ENCODE data around the gene LCLAT1.
"Not testable (repeated sequence)": the region's sequence is repeated elsewhere in the genome, so short reads cannot be mapped to it uniquely, and the experiment has no call there.

The LCLAT1 gene

GRCh38 chr2:30492185-30492584 is 45.1 kb downstream of the LCLAT1 start:
- FAIRE-seq = no peak

- FAIRE-seq = no peak
These were observed 45.6 kb downstream of the LCLAT1 start for GRCh38 chr2:30492619-30493018.

GRCh38 chr2:30493440-30493839 is 46.4 kb downstream of the LCLAT1 start:
- FAIRE-seq = no peak

GRCh38 chr2:30495896-30496295 is 48.9 kb downstream of the LCLAT1 start:
- not testable (repeated sequence) for FAIRE-seq

DNA sequence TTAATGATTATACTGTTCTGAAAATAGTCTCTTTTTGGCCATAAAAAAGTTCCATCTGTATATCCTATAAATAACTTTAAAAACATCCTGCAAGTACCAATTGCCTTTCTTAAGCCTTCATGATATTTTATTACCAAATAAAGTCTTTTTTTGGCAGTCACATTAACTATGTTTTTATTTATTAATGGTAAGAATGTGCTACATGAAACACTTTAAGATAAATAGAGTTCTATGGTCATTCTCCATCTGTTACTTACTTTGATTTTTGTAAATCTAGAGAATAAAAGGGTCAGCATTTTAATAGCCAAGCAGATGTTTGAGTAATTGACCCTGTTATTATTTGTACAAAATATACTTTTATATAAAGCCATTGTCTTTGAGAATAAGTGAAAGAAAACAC is 52.6 kb downstream of the LCLAT1 start:
- no peak for FAIRE-seq

DNA sequence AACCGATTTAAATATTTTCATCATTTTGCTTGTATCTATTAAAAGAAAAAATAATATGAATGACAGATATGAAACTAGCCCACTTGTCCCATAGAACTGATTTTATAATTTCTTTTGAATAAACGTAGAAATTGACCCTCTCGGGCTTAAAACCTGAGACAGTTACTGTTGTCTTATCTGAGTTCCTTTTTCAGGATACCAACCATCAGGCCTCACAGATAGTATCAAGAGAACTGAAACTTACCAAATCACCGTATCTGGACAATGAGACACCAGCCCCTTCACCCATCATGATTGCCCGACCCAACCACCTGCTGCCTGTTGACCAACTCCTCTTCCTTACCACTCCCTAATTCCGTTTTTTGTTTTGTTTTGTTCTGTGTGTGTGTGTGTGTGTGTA is 53.7 kb downstream of the LCLAT1 start:
- no peak for FAIRE-seq

DNA sequence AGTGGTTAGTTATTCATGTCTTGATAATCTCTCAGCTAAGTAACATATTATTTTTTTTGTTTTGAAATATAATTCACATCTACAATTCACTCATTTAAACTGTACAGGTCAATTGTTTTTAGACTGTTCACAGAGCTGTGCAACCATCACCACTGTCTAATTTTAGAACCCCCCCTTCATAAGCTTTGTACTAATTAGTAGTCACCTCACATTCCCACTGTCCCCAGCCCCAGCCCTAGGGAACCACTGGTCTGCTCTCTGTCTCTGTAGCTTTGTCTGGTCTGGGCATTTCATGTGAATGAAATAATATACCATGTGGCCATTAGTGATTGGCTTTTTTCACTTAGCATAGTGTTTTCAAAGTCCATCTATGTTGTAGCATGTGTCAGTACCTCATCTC is 55.3 kb downstream of the LCLAT1 start:
- FAIRE-seq = no peak

- FAIRE-seq = no peak
These were observed 56.1 kb downstream of the LCLAT1 start for GRCh38 chr2:30503007-30503694.

DNA sequence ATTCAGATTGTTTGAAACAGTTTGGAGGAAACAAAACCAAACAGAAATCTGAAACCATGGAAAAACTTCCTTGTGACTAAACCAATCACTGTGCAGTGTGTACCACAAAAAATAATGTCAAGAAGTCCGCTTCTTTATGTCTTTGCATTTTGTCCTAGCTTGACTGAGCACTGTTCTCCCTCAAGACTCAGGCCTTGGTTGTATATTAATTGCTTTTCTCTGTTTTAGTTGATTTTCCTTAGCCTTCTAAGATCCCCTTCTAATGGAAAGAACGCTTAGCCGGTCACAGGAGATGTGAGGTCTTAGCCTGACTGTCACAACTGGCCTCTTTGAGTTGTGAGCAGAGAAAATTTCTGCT is 56.6 kb downstream of the LCLAT1 start:
- FAIRE-seq = no peak

- FAIRE-seq = no peak
These were observed 57.7 kb downstream of the LCLAT1 start for GRCh38 chr2:30504731-30505130.

DNA sequence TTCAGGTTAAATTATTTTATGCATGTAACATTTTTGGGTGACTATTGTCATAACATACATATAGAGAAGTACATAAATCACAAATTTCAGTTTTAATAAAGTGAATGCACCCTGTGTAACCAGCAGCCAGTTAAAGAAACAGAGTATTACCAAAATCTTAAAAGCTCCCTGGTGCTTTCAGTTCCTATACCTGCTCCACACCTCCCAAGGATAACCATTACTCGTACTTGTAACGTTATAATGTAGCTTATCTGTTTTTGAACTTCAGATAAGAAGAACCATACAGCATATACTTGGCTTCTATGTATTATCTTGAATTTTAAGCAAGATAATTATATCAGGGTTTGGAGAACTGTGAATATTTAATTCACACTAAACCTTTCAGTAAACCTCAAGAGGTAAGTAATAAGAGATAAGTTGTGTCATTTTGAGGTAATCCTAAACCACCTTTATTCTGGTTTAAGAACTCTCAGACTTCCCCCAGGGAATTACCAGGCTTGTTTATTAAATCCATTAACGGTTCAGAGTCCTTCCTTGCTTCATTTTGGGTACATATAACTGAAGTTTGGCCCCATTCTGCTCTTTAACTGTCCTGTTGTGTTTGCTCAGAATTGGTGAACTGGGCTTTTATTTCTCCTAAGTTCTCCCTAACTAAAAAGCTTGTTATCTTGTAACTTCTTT is 58.6 kb downstream of the LCLAT1 start:
- no peak for FAIRE-seq

DNA sequence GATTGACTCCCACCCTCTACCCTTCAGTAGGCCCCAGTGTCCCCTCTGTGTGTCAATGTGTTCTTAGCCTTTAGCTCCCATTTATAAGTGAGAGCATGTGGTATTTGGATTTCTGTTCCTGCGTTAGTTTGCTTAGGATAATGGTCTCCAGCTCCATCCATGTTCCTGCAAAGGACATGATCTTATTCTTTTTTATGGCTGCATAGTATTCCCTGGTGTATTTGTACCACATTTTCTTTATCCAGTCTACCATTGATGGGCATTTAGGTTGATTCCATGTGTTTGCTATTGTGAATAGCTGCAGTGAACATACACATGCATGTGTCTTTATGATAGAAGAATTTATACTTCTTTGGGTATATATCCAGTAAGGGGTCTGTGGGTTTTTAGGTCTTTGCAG is 60.4 kb downstream of the LCLAT1 start:
- not testable (repeated sequence) for FAIRE-seq

- no peak for FAIRE-seq
These were observed 62.7 kb downstream of the LCLAT1 start for GRCh38 chr2:30509716-30510115.

- FAIRE-seq = no peak
These were observed 63.4 kb downstream of the LCLAT1 start for GRCh38 chr2:30510409-30510808.

GRCh38 chr2:30511122-30512083 is 64.4 kb downstream of the LCLAT1 start:
- no peak for FAIRE-seq

DNA sequence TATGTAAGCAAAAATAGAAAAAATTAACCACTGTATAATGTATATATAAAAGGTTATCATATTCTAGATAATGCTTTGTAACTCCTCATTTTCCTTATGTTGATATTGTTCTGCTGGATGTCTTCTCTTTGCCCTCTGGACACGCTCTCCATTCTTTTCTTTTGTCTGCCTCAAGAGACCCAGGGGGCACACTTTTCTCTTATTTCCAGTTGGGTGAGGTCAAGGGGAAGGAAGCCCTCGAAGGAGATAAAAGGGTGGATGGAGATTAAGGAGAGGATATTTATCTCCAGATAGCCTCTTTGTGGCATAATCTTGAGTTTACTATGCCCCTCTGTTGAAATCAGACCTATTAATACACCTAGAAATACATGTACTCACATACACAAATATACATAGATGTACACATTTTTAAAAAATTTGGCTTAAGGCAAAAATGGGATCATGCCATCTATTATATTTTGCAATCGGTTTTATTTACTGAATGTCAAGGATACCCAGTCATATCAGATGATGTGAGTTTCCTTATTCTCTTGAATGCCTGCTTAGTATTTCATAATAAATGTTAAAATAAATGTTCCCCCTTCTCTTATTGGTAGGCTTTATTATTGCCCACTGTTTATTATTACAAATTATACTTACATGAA is 65.3 kb downstream of the LCLAT1 start:
- no peak for FAIRE-seq

GRCh38 chr2:30513649-30514048 is 66.6 kb downstream of the LCLAT1 start:
- not testable (repeated sequence) for FAIRE-seq

DNA sequence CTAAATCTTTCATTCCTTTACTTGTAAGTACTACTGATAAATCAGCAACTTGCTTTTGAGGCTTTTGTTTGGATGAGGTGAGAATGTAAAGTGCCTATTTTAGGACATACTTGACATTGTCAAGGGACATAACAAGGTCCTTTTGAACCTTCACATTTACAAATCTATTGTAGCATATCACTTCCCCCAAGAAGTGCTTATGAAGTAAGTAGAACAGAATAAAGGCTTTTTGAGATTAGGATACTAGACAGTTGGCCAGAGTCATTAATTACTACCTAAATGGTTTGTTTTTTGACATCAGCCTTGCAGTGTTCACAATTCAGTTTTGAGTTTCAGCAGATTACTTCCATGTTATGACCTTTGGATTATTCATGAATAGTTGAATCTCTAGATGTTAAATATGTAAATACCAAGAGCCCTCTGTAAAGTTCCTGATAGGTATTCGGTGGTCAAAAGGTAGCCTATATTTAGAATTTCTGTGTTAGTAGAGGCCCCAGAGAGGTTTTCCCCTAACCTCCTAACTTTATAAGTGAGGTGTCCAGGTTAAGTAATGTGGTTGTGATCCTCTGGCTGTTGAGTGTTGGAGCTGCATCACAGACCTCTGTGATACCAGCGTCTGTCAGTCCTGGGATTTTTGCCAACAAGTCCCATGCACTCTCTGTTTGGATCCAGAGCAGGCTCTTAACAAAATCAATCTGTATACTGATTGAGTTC is 67.2 kb downstream of the LCLAT1 start:
- no peak for FAIRE-seq

DNA sequence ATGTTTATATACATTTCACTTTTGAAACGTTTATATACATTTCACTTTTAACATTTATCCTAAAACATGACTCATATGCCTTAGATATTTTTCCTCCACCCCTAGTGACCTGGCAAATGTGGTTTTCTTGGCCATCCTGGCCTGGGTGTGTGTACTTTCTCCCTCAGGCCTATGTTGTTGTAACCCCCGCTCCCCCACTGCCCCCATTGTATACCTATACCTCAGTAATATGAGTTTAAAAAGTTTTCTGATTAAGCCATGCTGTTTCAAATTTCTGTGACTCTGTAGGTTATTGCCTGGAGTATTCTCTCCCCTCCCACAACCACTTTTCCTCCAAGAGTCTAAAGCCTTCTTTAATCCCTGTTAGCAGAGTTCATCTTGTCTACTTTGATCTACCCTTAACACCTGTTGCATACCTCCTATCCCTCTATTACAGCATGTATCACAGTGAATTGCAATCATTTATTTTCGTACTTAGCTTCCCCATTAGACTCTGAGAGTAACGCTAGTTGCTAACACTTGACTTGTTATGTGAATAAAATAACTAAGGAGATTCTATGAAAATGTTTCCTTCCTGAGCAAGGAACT is 67.9 kb downstream of the LCLAT1 start:
- no peak for FAIRE-seq

DNA sequence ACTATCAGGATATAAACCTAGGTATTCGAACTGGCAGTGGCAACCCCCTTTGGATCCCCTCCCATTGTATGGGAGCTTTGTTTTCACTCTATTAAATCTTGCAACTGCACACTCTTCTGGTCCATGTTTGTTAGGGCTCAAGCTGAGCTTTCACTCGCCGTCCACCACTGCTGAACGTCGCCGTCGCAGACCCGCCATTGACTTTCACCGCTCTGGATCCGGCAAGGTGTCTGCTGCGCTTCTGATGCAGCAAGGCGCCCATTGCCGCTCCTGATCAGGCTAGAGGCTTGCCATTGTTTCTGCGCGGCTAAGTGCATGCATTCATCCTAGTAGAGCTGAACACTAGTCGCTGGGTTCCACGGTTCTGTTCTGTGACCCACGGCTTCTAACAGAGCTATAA is 69.1 kb downstream of the LCLAT1 start:
- FAIRE-seq = no peak

- FAIRE-seq = no peak
These were observed 72.8 kb downstream of the LCLAT1 start for GRCh38 chr2:30519796-30520195.

DNA sequence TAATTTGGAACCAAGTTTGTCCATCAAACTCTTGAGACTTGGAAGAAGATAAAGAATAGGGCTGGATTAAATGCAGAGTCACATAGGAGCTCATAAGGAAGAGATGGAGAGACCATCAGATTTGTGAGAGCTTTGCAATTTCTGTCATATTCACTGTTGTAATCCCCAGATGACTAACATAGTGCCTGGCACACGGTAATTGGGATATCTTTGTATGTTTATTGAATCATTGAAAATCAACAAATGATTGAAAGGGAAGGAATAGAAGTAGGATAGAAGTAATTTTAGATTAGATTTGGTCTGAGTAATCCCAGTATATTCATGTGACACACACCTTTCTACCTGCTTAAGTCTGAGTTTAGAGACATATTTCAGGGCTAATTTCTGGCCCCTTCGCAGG is 75.4 kb downstream of the LCLAT1 start:
- FAIRE-seq = no peak
